Activated T-helper 2 cell treated with anti-CD3 and anti-CD28 coated beads, Interferon-gamma antibody, Interleukin-2, Interleukin-4, amounts not matched to agents 10 μg/mL and 5 μg/mL and 100 μg/mL, durations not matched to agents 14 hours and 24 hours and 36 hours (primary cell): ENCODE measurements around the gene CREB3L2. TPM values are rescaled to one million over a fixed set of nuclear protein-coding genes. Genes with fewer than 3 reads are reported as not detected.
"Not testable (repeated sequence)": the region's sequence is repeated elsewhere in the genome, so short reads cannot be mapped to it uniquely, and the experiment has no call there.

Experiments
- DNase-seq: peaks from one replicate; pipeline ENCODE4 v3.0.0; 2021; ENCODE audit warnings: low spot score
- H3K27ac Mint-ChIP-seq: one replicate; pipeline ENCODE4 v1.8.0; 2021; ENCODE audit warnings: mixed read lengths
- H3K27me3 Mint-ChIP-seq: one replicate; pipeline ENCODE4 v1.8.0; 2021; ENCODE audit warnings: low read depth, mixed read lengths
- H3K36me3 Mint-ChIP-seq: one replicate; pipeline ENCODE4 v1.8.0; 2021; ENCODE audit warnings: low read depth, mixed read lengths
- H3K4me1 Mint-ChIP-seq: one replicate; pipeline ENCODE4 v1.8.0; 2021; ENCODE audit warnings: low read depth, mixed read lengths
- H3K4me3 Mint-ChIP-seq: one replicate; pipeline ENCODE4 v1.8.0; 2021; ENCODE audit warnings: low read depth, mild to moderate bottlenecking, moderate library complexity, mixed read lengths
- H3K9me3 Mint-ChIP-seq: one replicate; pipeline ENCODE4 v1.8.0; 2021; ENCODE audit warnings: mixed read lengths
- intact Hi-C: fragments of 100-400 bp; cut with micrococcal nuclease; formaldehyde crosslinking; loops from one replicate; pipeline ENCODE4 v1.15.1; 2023
- total RNA-seq: library from RNA; stranded (reverse); gene quantifications from 2 replicates; pipeline ENCODE4 v1.2.3, GENCODE V29; 2022

Gene CREB3L2
- total RNA-seq, 1 donor from 2014 or later = 58.6 TPM

GRCh38 chr7:137934941-137935883 is 66.7 kb downstream of the CREB3L2 start:
- H3K36me3 Mint-ChIP-seq = peaks cover 15% of the 10 kb centered on the region
- H3K4me3 Mint-ChIP-seq = peak overlapping the region; percentile 78
- no peaks in the 10 kb centered on the region for H3K27me3 Mint-ChIP-seq
- peak overlapping the region; percentile 79 for H3K27ac Mint-ChIP-seq
- H3K9me3 Mint-ChIP-seq = no peaks in the 10 kb centered on the region
- DNase-seq = no peak
- intact Hi-C loops = loop anchor here (1.0 to 5.0 kb wide), 2 partner anchors 57 to 67 kb away; partner anchors contain the start of gene CREB3L2
- peaks cover 39% of the 10 kb centered on the region for H3K4me1 Mint-ChIP-seq

DNA sequence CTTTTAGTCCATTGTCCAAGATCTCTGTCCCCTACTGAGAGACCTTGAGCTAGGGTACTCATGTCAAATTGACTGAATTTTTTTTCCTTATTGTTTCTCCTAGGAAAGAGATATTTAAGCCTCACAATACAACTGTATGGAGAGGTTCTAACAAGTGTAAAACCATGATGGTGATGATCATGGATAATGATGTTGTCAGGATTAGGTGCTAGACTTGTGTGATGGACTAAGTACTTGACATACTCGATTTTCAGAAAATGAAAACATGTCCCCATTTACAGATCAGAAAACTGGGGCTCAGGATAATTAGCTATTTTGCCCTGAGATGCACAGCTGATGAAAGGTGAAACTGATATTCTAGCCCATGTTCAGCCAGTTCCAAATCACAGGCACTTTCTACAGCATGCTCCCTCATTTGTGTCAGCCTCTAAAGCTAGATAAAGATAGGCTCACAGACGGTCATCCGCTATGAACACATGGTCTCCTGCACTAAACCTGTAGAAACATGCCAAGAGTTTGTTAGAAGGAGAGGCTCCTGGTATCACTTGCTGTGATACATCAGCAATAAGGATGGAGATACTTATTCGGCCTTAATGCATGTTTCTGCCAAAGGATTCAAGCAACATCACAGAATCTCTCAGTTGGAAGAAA is 67.6 kb downstream of the CREB3L2 start:
- peak overlapping the region; percentile 78 for H3K4me3 Mint-ChIP-seq
- peaks cover 40% of the 10 kb centered on the region for H3K4me1 Mint-ChIP-seq
- peaks cover 16% of the 10 kb centered on the region for H3K36me3 Mint-ChIP-seq
- H3K27me3 Mint-ChIP-seq = no peaks in the 10 kb centered on the region
- no peak for DNase-seq
- no peaks in the 10 kb centered on the region for H3K9me3 Mint-ChIP-seq
- intact Hi-C loops = no loop called here
- H3K27ac Mint-ChIP-seq = peak overlapping the region; percentile 79

GRCh38 chr7:137933270-137934017 is 68.4 kb downstream of the CREB3L2 start:
- Mint-ChIP-seq H3K27ac (peak overlapping the region; percentile 20), H3K27me3 (no peaks in the 10 kb centered on the region), H3K36me3 (peaks cover 16% of the 10 kb centered on the region), H3K9me3 (no peaks in the 10 kb centered on the region), H3K4me1 (peaks cover 40% of the 10 kb centered on the region), H3K4me3 (no peak overlapping the region)
- intact Hi-C loops = no loop called here
- no peak for DNase-seq

GRCh38 chr7:137932881-137933269 is 69.0 kb downstream of the CREB3L2 start:
- Mint-ChIP-seq H3K9me3 (no peaks in the 10 kb centered on the region), H3K4me3 (no peak overlapping the region), H3K27ac (no peak overlapping the region), H3K4me1 (peaks cover 40% of the 10 kb centered on the region), H3K27me3 (no peaks in the 10 kb centered on the region), H3K36me3 (peaks cover 19% of the 10 kb centered on the region)
- intact Hi-C loops = no loop called here
- DNase-seq = no peak

- H3K27me3 Mint-ChIP-seq = no peaks in the 10 kb centered on the region
- peaks cover 40% of the 10 kb centered on the region for H3K4me1 Mint-ChIP-seq
- no peaks in the 10 kb centered on the region for H3K9me3 Mint-ChIP-seq
- peaks cover 30% of the 10 kb centered on the region for H3K36me3 Mint-ChIP-seq
- intact Hi-C loops = no loop called here
- H3K27ac Mint-ChIP-seq = no peak overlapping the region
- DNase-seq = no peak
- H3K4me3 Mint-ChIP-seq = no peak overlapping the region
Measured at GRCh38 chr7:137931823-137932222, 70.1 kb downstream of the CREB3L2 start.

DNA sequence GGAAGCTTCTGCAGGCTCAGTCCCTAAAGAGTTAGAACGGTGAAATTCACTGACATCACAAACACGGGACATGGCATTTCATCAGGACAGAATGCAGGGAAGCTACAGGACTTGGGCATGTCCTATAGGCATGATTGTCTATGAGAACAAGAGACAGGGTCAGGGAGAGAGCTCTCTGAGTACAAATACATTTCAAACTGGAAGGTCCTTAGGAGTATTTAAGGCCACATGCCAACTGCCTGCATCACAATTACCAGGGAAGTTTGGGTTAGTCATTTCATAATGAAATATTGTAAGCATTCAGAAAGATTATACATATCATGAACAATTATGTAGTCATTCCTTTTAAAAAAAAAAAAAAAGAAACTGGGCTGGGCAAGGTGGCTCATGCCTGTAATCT is 71.3 kb downstream of the CREB3L2 start:
- intact Hi-C loops = no loop called here
- Mint-ChIP-seq H3K4me1 (peaks cover 30% of the 10 kb centered on the region), H3K36me3 (peaks cover 41% of the 10 kb centered on the region), H3K27ac (no peak overlapping the region), H3K27me3 (no peaks in the 10 kb centered on the region), H3K4me3 (no peak overlapping the region), H3K9me3 (no peaks in the 10 kb centered on the region)
- no peak for DNase-seq

DNA sequence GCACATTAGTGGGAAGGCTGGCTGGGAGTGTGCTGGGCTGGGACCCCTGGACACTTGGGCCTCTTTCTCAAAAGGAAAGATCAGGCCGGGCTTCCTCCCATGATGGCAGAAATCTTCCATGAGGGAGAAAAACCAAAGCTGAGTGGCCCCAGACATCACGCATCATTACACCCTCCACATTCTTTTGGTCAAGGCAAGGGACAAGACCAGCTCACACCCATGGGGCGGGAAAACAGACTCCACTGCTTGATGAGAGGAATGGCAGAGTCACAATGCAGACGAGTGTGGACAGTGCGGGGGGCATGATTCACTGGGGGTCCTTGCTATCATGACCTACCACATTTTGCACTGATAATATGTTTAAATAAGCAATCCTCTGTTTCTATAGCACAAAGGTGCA is 73.3 kb downstream of the CREB3L2 start:
- Mint-ChIP-seq H3K4me1 (peaks cover 20% of the 10 kb centered on the region), H3K27me3 (no peaks in the 10 kb centered on the region), H3K27ac (no peak overlapping the region), H3K36me3 (peaks cover 58% of the 10 kb centered on the region), H3K9me3 (no peaks in the 10 kb centered on the region), H3K4me3 (no peak overlapping the region)
- no peak for DNase-seq
- intact Hi-C loops = no loop called here

GRCh38 chr7:137927386-137927785 is 74.5 kb downstream of the CREB3L2 start:
- Mint-ChIP-seq H3K27ac (no peak overlapping the region), H3K4me1 (peaks cover 20% of the 10 kb centered on the region), H3K9me3 (no peaks in the 10 kb centered on the region), H3K36me3 (peaks cover 54% of the 10 kb centered on the region), H3K4me3 (no peak overlapping the region), H3K27me3 (no peaks in the 10 kb centered on the region)
- intact Hi-C loops = no loop called here
- DNase-seq = no peak

GRCh38 chr7:137926206-137926605 is 75.7 kb downstream of the CREB3L2 start:
- H3K4me3 Mint-ChIP-seq, H3K27me3 Mint-ChIP-seq, DNase-seq, H3K27ac Mint-ChIP-seq, intact Hi-C loops, H3K9me3 Mint-ChIP-seq: not testable (repeated sequence)
- H3K36me3 Mint-ChIP-seq = peaks cover 62% of the 10 kb centered on the region
- peaks cover 30% of the 10 kb centered on the region for H3K4me1 Mint-ChIP-seq

DNA sequence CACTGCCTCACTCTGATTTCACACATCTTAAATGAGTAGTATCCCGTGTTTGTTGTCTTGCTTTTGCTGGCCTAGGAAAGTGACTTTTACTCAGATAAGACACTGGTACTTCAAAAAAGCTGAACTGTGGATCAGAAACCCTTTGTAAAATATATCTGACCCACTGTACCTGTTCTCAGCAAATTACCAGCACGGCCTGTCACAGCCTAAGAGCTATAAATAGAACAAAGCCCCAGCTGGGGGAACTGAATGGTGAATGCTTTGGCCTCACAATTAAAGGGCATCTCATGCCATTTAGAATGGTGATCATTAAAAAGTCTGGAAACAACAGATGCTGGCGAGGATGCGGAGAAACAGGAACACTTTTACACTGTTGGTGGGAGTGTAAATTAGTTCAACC is 76.1 kb downstream of the CREB3L2 start:
- no peak overlapping the region for H3K4me3 Mint-ChIP-seq
- H3K27me3 Mint-ChIP-seq = no peaks in the 10 kb centered on the region
- no peak for DNase-seq
- intact Hi-C loops = no loop called here
- H3K36me3 Mint-ChIP-seq = peaks cover 66% of the 10 kb centered on the region
- H3K27ac Mint-ChIP-seq = peak overlapping the region; percentile 8
- peaks cover 35% of the 10 kb centered on the region for H3K4me1 Mint-ChIP-seq
- no peaks in the 10 kb centered on the region for H3K9me3 Mint-ChIP-seq

GRCh38 chr7:137925091-137925490 is 76.8 kb downstream of the CREB3L2 start:
- Mint-ChIP-seq H3K9me3 (no peaks in the 10 kb centered on the region), H3K4me1 (peaks cover 32% of the 10 kb centered on the region), H3K36me3 (peaks cover 65% of the 10 kb centered on the region), H3K27ac (no peak overlapping the region), H3K4me3 (no peak overlapping the region), H3K27me3 (no peaks in the 10 kb centered on the region)
- no peak for DNase-seq
- intact Hi-C loops = no loop called here

DNA sequence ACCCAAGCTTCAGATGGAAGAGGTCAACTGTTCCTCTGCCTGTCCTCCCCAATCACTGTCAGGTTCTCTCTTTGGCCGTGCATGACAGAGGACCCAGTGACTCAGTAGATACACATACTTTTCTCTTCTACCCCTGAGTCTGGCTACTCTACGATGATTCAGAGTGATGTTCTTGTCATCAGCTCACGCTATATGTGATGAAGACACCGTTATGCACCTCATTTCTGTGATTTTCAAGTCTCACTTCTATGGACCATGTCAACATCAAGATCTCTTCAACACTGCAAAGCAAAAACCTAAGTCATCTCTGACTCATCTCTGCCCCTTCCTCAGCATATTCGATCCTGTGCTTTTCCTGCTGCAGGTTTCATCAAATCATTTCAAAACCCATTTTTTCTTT is 78.5 kb downstream of the CREB3L2 start:
- no peaks in the 10 kb centered on the region for H3K9me3 Mint-ChIP-seq
- intact Hi-C loops = loop anchor here (1.0 to 2.0 kb wide), 3 partner anchors 13 to 79 kb away; partner anchors contain the start of gene CREB3L2
- H3K4me3 Mint-ChIP-seq = no peak overlapping the region
- DNase-seq = no peak
- peaks cover 72% of the 10 kb centered on the region for H3K36me3 Mint-ChIP-seq
- no peaks in the 10 kb centered on the region for H3K27me3 Mint-ChIP-seq
- H3K4me1 Mint-ChIP-seq = peaks cover 33% of the 10 kb centered on the region
- peak overlapping the region; percentile 10 for H3K27ac Mint-ChIP-seq
